ENCODE results near the gene NCAM2.

NCAM2 gene

DNA sequence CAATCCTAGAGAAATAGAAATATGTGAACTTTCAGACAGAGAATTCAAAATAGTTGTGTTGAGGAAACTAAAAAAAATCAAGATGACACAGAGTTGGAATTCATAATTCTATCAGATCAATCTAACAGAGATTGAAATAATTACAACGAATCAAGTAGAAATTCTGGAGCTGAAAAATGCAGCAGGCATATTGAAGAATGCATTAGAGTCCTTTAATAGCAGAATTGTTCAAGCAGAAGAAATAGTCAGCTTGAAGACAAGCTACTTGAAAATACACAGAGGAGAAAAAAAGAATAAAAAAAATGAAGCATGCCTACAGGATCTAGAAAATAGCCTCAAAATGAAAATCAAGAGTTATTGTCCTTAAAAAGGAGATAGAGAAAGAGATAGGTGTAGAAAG, 347.1 kb downstream of the NCAM2 start:
- H3K23ac ChIP-seq (ENCODE audit: low read length in 2 of 2), result no peak overlapping the region
- no peak overlapping the region for H3K4me3 ChIP-seq (ENCODE audit: insufficient read depth in 1 of 2, low read depth in 1 of 2, low read length in 2 of 2)
- H2AFZ ChIP-seq (ENCODE audit: low read depth, low read length), result no peak overlapping the region
- H3K27ac ChIP-seq (ENCODE audit: low read length, poor library complexity, severe bottlenecking), result no peak overlapping the region
- no peak overlapping the region for H2AK5ac ChIP-seq (ENCODE audit: low read length, severe bottlenecking)
- no peak overlapping the region for H2BK15ac ChIP-seq (ENCODE audit: low read depth, poor library complexity, severe bottlenecking)
- no peak overlapping the region for H2BK12ac ChIP-seq (ENCODE audit: low read length in 2 of 2)
- H3K4ac ChIP-seq (ENCODE audit: low read depth in 1 of 2, low read length in 2 of 2), result no peak overlapping the region
- no peaks in the 10 kb centered on the region for H3K4me1 ChIP-seq (ENCODE audit: control insufficient read depth, insufficient read depth, low read depth, low read length)
- H3K18ac ChIP-seq (ENCODE audit: low read depth in 1 of 2, low read length in 2 of 2), result no peak overlapping the region
- no peak overlapping the region for H3K9ac ChIP-seq (ENCODE audit: low read length)
- H3K27me3 ChIP-seq (ENCODE audit: control insufficient read depth in 1 of 2, insufficient read depth in 1 of 2, low read length in 2 of 2), result no peaks in the 10 kb centered on the region
- no peak for DNase-seq
- no peaks in the 10 kb centered on the region for H3K36me3 ChIP-seq (ENCODE audit: control insufficient read depth in 1 of 2, insufficient read depth in 2 of 2, low read depth in 1 of 2, low read length in 2 of 2)
- no peaks in the 10 kb centered on the region for H3K79me1 ChIP-seq (replicated peaks; ENCODE audit: low read length, poor library complexity, severe bottlenecking)
- no peak overlapping the region for H2BK5ac ChIP-seq (ENCODE audit: low read depth, low read length, poor library complexity, severe bottlenecking)
- no peak overlapping the region for H3K14ac ChIP-seq (ENCODE audit: low read length in 2 of 2)
- WGBS, result 78% methylated on average over 1 of the region's 1 CpG
- H3K4me2 ChIP-seq (ENCODE audit: low read length, poor library complexity, severe bottlenecking), result no peak overlapping the region
- no peak overlapping the region for H2BK120ac ChIP-seq (ENCODE audit: low read depth, low read length)
- no peak overlapping the region for H4K91ac ChIP-seq (ENCODE audit: low read length)
- no peak overlapping the region for H4K8ac ChIP-seq (ENCODE audit: low read length)
- peaks cover 42% of the 10 kb centered on the region for H3K9me3 ChIP-seq (ENCODE audit: control insufficient read depth, low read length)

DNA sequence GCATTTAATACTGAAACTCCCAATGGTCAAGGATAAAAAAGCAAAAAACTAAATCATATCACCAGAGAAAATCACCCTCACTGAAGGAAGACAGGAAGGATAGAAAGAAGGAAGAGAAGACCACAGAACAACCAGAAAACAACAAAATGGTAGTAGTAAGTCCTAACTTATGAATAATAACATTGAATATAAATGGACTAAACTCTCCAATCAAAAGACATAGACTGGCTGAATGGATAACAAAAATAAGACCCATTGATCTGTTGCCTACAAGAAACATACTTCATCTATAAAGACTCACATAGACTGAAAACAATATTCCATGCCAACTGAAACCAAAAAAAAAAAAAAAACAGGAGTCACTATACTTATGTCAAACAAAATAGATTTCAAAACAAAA, 347.7 kb downstream of the NCAM2 start:
- H4K8ac ChIP-seq (ENCODE audit: low read length), result no peak overlapping the region
- no peak overlapping the region for H2BK120ac ChIP-seq (ENCODE audit: low read depth, low read length)
- no peak overlapping the region for H3K4me2 ChIP-seq (ENCODE audit: low read length, poor library complexity, severe bottlenecking)
- no peaks in the 10 kb centered on the region for H3K4me1 ChIP-seq (ENCODE audit: control insufficient read depth, insufficient read depth, low read depth, low read length)
- no peak overlapping the region for H2AFZ ChIP-seq (ENCODE audit: low read depth, low read length)
- no peak overlapping the region for H2BK12ac ChIP-seq (ENCODE audit: low read length in 2 of 2)
- H2BK15ac ChIP-seq (ENCODE audit: low read depth, poor library complexity, severe bottlenecking), result no peak overlapping the region
- H3K4me3 ChIP-seq (ENCODE audit: insufficient read depth in 1 of 2, low read depth in 1 of 2, low read length in 2 of 2), result no peak overlapping the region
- H3K9ac ChIP-seq (ENCODE audit: low read length), result no peak overlapping the region
- H3K27me3 ChIP-seq (ENCODE audit: control insufficient read depth in 1 of 2, insufficient read depth in 1 of 2, low read length in 2 of 2), result no peaks in the 10 kb centered on the region
- no peak overlapping the region for H3K23ac ChIP-seq (ENCODE audit: low read length in 2 of 2)
- no peak overlapping the region for H3K27ac ChIP-seq (ENCODE audit: low read length, poor library complexity, severe bottlenecking)
- no peak overlapping the region for H2BK5ac ChIP-seq (ENCODE audit: low read depth, low read length, poor library complexity, severe bottlenecking)
- H3K4ac ChIP-seq (ENCODE audit: low read depth in 1 of 2, low read length in 2 of 2), result no peak overlapping the region
- no peak for DNase-seq
- no peak overlapping the region for H4K91ac ChIP-seq (ENCODE audit: low read length)
- H2AK5ac ChIP-seq (ENCODE audit: low read length, severe bottlenecking), result no peak overlapping the region
- no peak overlapping the region for H3K18ac ChIP-seq (ENCODE audit: low read depth in 1 of 2, low read length in 2 of 2)
- no peak overlapping the region for H3K14ac ChIP-seq (ENCODE audit: low read length in 2 of 2)
- H3K9me3 ChIP-seq (ENCODE audit: control insufficient read depth, low read length), result peaks cover 42% of the 10 kb centered on the region
- no peaks in the 10 kb centered on the region for H3K79me1 ChIP-seq (replicated peaks; ENCODE audit: low read length, poor library complexity, severe bottlenecking)
- no peaks in the 10 kb centered on the region for H3K36me3 ChIP-seq (ENCODE audit: control insufficient read depth in 1 of 2, insufficient read depth in 2 of 2, low read depth in 1 of 2, low read length in 2 of 2)

DNA sequence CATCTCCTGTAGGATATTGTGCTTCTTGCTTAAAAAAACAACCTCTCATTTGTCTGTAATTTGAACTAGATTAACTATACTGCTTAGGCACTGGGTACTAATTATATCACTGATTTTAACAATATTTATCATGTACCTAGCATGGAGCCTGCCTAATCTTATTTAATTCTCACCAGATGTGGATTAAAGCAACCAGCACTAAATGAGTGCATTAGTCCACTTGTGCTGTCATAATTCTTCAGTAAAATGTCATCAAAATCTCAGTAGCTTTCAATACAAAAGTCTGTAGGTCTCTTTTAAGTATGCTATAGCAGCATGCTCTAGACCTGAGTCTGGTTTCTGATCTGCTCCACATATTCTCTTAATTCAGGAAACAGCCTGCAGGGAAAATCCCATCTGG, 368.1 kb downstream of the NCAM2 start:
- Histone ChIP-seq H2BK12ac (ENCODE audit: low read length in 2 of 2) (no peak overlapping the region), H3K9ac (ENCODE audit: low read length) (no peak overlapping the region), H3K36me3 (ENCODE audit: control insufficient read depth in 1 of 2, insufficient read depth in 2 of 2, low read depth in 1 of 2, low read length in 2 of 2) (no peaks in the 10 kb centered on the region), H2BK120ac (ENCODE audit: low read depth, low read length) (no peak overlapping the region), H3K4ac (ENCODE audit: low read depth in 1 of 2, low read length in 2 of 2) (no peak overlapping the region), H2BK5ac (ENCODE audit: low read depth, low read length, poor library complexity, severe bottlenecking) (no peak overlapping the region), H3K23ac (ENCODE audit: low read length in 2 of 2) (no peak overlapping the region), H3K27ac (ENCODE audit: low read length, poor library complexity, severe bottlenecking) (no peak overlapping the region), H2AK5ac (ENCODE audit: low read length, severe bottlenecking) (no peak overlapping the region), H3K4me1 (ENCODE audit: control insufficient read depth, insufficient read depth, low read depth, low read length) (no peaks in the 10 kb centered on the region), H4K91ac (ENCODE audit: low read length) (no peak overlapping the region), H3K27me3 (ENCODE audit: control insufficient read depth in 1 of 2, insufficient read depth in 1 of 2, low read length in 2 of 2) (no peaks in the 10 kb centered on the region), H2BK15ac (ENCODE audit: low read depth, poor library complexity, severe bottlenecking) (no peak overlapping the region), H3K18ac (ENCODE audit: low read depth in 1 of 2, low read length in 2 of 2) (no peak overlapping the region), H3K4me3 (ENCODE audit: insufficient read depth in 1 of 2, low read depth in 1 of 2, low read length in 2 of 2) (no peak overlapping the region), H2AFZ (ENCODE audit: low read depth, low read length) (no peak overlapping the region), H3K14ac (ENCODE audit: low read length in 2 of 2) (no peak overlapping the region), H3K79me1 (replicated peaks; ENCODE audit: low read length, poor library complexity, severe bottlenecking) (no peaks in the 10 kb centered on the region), H3K9me3 (ENCODE audit: control insufficient read depth, low read length) (no peaks in the 10 kb centered on the region), H3K4me2 (ENCODE audit: low read length, poor library complexity, severe bottlenecking) (no peak overlapping the region), H4K8ac (ENCODE audit: low read length) (no peak overlapping the region)
- no peak for DNase-seq

- Histone ChIP-seq H3K36me3 (ENCODE audit: control insufficient read depth in 1 of 2, insufficient read depth in 2 of 2, low read depth in 1 of 2, low read length in 2 of 2) (no peaks in the 10 kb centered on the region), H3K4me1 (ENCODE audit: control insufficient read depth, insufficient read depth, low read depth, low read length) (no peaks in the 10 kb centered on the region), H2BK12ac (ENCODE audit: low read length in 2 of 2) (no peak overlapping the region), H3K4me2 (ENCODE audit: low read length, poor library complexity, severe bottlenecking) (no peak overlapping the region), H3K18ac (ENCODE audit: low read depth in 1 of 2, low read length in 2 of 2) (no peak overlapping the region), H4K8ac (ENCODE audit: low read length) (no peak overlapping the region), H3K9me3 (ENCODE audit: control insufficient read depth, low read length) (no peaks in the 10 kb centered on the region), H3K79me1 (replicated peaks; ENCODE audit: low read length, poor library complexity, severe bottlenecking) (no peaks in the 10 kb centered on the region), H3K9ac (ENCODE audit: low read length) (no peak overlapping the region), H3K4me3 (ENCODE audit: insufficient read depth in 1 of 2, low read depth in 1 of 2, low read length in 2 of 2) (no peak overlapping the region), H3K14ac (ENCODE audit: low read length in 2 of 2) (no peak overlapping the region), H3K23ac (ENCODE audit: low read length in 2 of 2) (no peak overlapping the region), H2BK15ac (ENCODE audit: low read depth, poor library complexity, severe bottlenecking) (no peak overlapping the region), H3K27ac (ENCODE audit: low read length, poor library complexity, severe bottlenecking) (no peak overlapping the region), H2AFZ (ENCODE audit: low read depth, low read length) (no peak overlapping the region), H3K4ac (ENCODE audit: low read depth in 1 of 2, low read length in 2 of 2) (no peak overlapping the region), H3K27me3 (ENCODE audit: control insufficient read depth in 1 of 2, insufficient read depth in 1 of 2, low read length in 2 of 2) (no peaks in the 10 kb centered on the region), H2AK5ac (ENCODE audit: low read length, severe bottlenecking) (no peak overlapping the region), H2BK5ac (ENCODE audit: low read depth, low read length, poor library complexity, severe bottlenecking) (no peak overlapping the region), H4K91ac (ENCODE audit: low read length) (no peak overlapping the region), H2BK120ac (ENCODE audit: low read depth, low read length) (no peak overlapping the region)
- DNase-seq, result no peak
Measured at GRCh38 chr21:21367583-21367982, 369.4 kb downstream of the NCAM2 start.

Measured in mesenchymal stem cell (in vitro differentiated cells and primary cell).